Omental fat pad (tissue), 4 donors: Measurements from ENCODE around the gene AOAH. TPM values are rescaled to one million over a fixed set of nuclear protein-coding genes. Genes with fewer than 3 reads are reported as not detected.

Experiments used
- ATAC-seq: fragments of 150-250 bp; one replicate; pipeline ENCODE4 v1.9.1; 2016; ENCODE audit warnings: mild to moderate bottlenecking, moderate library complexity; ENCODE audit not compliant: low FRiP score
- DNase-seq: peaks from one replicate; pipeline ENCODE4 v3.0.0-alpha.2; 2019; ENCODE audit warnings: low spot score
- CTCF ChIP-seq, 3 donors: fragments of 450-650 bp; IDR thresholded peaks; one replicate each; pipeline ENCODE4 v1.5.1; 2016 to 2017; ENCODE audit warnings: antibody characterized with exemption in 3 of 3, mild to moderate bottlenecking in 3 of 3, moderate library complexity in 2 of 3
- total RNA-seq, 4 donors: library from RNA; depleted of rRNA; stranded (reverse); fragments of >200 nt; gene quantifications; one replicate each; pipeline ENCODE4 v1.1.0, GENCODE V29; 2016

AOAH gene
- total RNA-seq = 10 to 100 TPM in 3 of 4 donors, 1 to 10 TPM in 1; 5.8 to 27.9 (median 16.7) TPM

GRCh38 chr7:36723951-36724664, at the start of gene AOAH:
AOAH (minus strand) TSS chr7:36724494; CDS start chr7:36724148, 346 bp downstream.
- DNase-seq = no peak
- ATAC-seq = no peak
- TF ChIP-seq CTCF (IDR thresholded peaks at IDR 0.05) = no peak

- no peak for ATAC-seq
- TF ChIP-seq CTCF (IDR thresholded peaks at IDR 0.05) = no peak
- DNase-seq = no peak
These were observed 42.2 kb upstream of the AOAH start for GRCh38 chr7:36766451-36766850.

GRCh38 chr7:36765605-36766004, 41.3 kb upstream of the AOAH start:
- no peak for ATAC-seq
- no peak for DNase-seq
- TF ChIP-seq CTCF (IDR thresholded peaks at IDR 0.05) = no peak

GRCh38 chr7:36764929-36765328, 40.6 kb upstream of the AOAH start:
- DNase-seq (no peak), ATAC-seq (no peak)
- no peak for TF ChIP-seq CTCF (IDR thresholded peaks at IDR 0.05)

- ATAC-seq (no peak), DNase-seq (no peak)
- no peak for TF ChIP-seq CTCF (IDR thresholded peaks at IDR 0.05)
These were observed 39.0 kb upstream of the AOAH start for GRCh38 chr7:36763132-36763816.

- DNase-seq (no peak), ATAC-seq (no peak)
- no peak for TF ChIP-seq CTCF (IDR thresholded peaks at IDR 0.05)
These were observed 38.1 kb upstream of the AOAH start for GRCh38 chr7:36762394-36762793.

- DNase-seq (no peak), ATAC-seq (no peak)
- TF ChIP-seq CTCF (IDR thresholded peaks at IDR 0.05) = no peak
These were observed 37.5 kb upstream of the AOAH start for GRCh38 chr7:36761835-36762234.
